Trophoblast cell (in vitro differentiated cells and primary cell): ENCODE measurements around the gene BLACAT1.

ENCODE experiments used
- DNase-seq, 2 donors: peaks; one replicate each; pipeline ENCODE4 v3.0.0-alpha.2; 2016
- H2AFZ ChIP-seq: 2 replicates; pipeline ENCODE4 v1.6.1; 2013; ENCODE audit warnings: low read length, moderate library complexity, mild to moderate bottlenecking; ENCODE audit not compliant: insufficient read depth, poor library complexity
- H2AK5ac ChIP-seq: 2 replicates; pipeline ENCODE4 v1.6.1; 2013; ENCODE audit warnings: mild to moderate bottlenecking, low read length
- H2BK120ac ChIP-seq: 2 replicates; pipeline ENCODE4 v1.6.1; 2013; ENCODE audit warnings: low read length, mild to moderate bottlenecking, moderate library complexity; ENCODE audit not compliant: insufficient read depth, poor library complexity
- H2BK12ac ChIP-seq: 2 replicates; pipeline ENCODE4 v1.6.1; 2013; ENCODE audit warnings: mild to moderate bottlenecking, low read length, moderate library complexity
- H2BK5ac ChIP-seq: 2 replicates; pipeline ENCODE4 v1.6.1; 2013; ENCODE audit warnings: low read length, low read depth, moderate library complexity, mild to moderate bottlenecking; ENCODE audit not compliant: poor library complexity
- H3K14ac ChIP-seq: 2 replicates; pipeline ENCODE4 v1.6.1; 2013; ENCODE audit warnings: mild to moderate bottlenecking, low read length
- H3K18ac ChIP-seq: 2 replicates; pipeline ENCODE4 v1.6.1; 2013; ENCODE audit warnings: mild to moderate bottlenecking, low read length
- H3K23ac ChIP-seq: 2 replicates; pipeline ENCODE4 v1.6.1; 2013; ENCODE audit warnings: low read length
- H3K27ac ChIP-seq: 2 replicates; pipeline ENCODE4 v1.5.1; 2013; ENCODE audit warnings: low read depth, mild to moderate bottlenecking, inconsistent platforms, low read length, moderate library complexity
- H3K27me3 ChIP-seq: 2 replicates; pipeline ENCODE4 v1.6.1; 2013; ENCODE audit warnings: inconsistent platforms, mild to moderate bottlenecking, low read length, moderate library complexity; ENCODE audit not compliant: insufficient read depth
- H3K36me3 ChIP-seq, 2 experiments: 1 replicate in 1 of 2; 2 replicates in 1 of 2; pipeline ENCODE4 v1.6.1; 2013; ENCODE audit warnings: low read length in 2 of 2, mild to moderate bottlenecking in 2 of 2, moderate library complexity in 1 of 2; ENCODE audit not compliant: insufficient read depth in 2 of 2, control insufficient read depth in 1 of 2
- H3K4ac ChIP-seq: 2 replicates; pipeline ENCODE4 v1.6.1; 2013; ENCODE audit warnings: low read depth, mild to moderate bottlenecking, low read length, moderate library complexity
- H3K4me1 ChIP-seq, 2 experiments: 1 replicate in 1 of 2; 2 replicates in 1 of 2; pipeline ENCODE4 v1.6.1; 2013; ENCODE audit warnings: low read length in 2 of 2, mild to moderate bottlenecking in 2 of 2, moderate library complexity in 1 of 2; ENCODE audit not compliant: insufficient read depth in 2 of 2, control insufficient read depth in 1 of 2
- H3K4me2 ChIP-seq: 2 replicates; pipeline ENCODE4 v1.6.1; 2013; ENCODE audit warnings: inconsistent platforms, mild to moderate bottlenecking, low read length, moderate library complexity
- H3K4me3 ChIP-seq: 2 replicates; pipeline ENCODE4 v1.5.1; 2013; ENCODE audit warnings: mild to moderate bottlenecking, low read depth, low read length, inconsistent platforms
- H3K79me1 ChIP-seq: one replicate; pipeline ENCODE4 v1.6.1; 2013; ENCODE audit warnings: low read length
- H3K79me2 ChIP-seq: 2 replicates; pipeline ENCODE4 v1.6.1; 2013; ENCODE audit warnings: low read length, mild to moderate bottlenecking; ENCODE audit not compliant: control insufficient read depth, insufficient read depth, poor library complexity
- H3K9ac ChIP-seq: 2 replicates; pipeline ENCODE4 v1.6.1; 2013; ENCODE audit warnings: mild to moderate bottlenecking, low read length
- H3K9me3 ChIP-seq: 2 replicates; pipeline ENCODE4 v1.6.1; 2013; ENCODE audit warnings: low read depth, mild to moderate bottlenecking, control low read depth, inconsistent platforms, low read length; ENCODE audit not compliant: insufficient read depth
- H4K12ac ChIP-seq: 2 replicates; pipeline ENCODE4 v1.6.1; 2013; ENCODE audit warnings: low read depth, mild to moderate bottlenecking, low read length, moderate library complexity
- H4K8ac ChIP-seq: 2 replicates; pipeline ENCODE4 v1.6.1; 2013; ENCODE audit warnings: low read depth, mild to moderate bottlenecking, low read length, moderate library complexity
- H4K91ac ChIP-seq: one replicate; pipeline ENCODE4 v1.6.1; 2013; ENCODE audit warnings: low read depth, mild to moderate bottlenecking, low read length, moderate library complexity
- WGBS: extraction: QIAGEN DNeasy Blood & Tissue Kit; methylation state at CpG from one replicate; pipeline ENCODE4 v1.1.7; 2013; ENCODE audit warnings: missing lambda C conversion rate; ENCODE audit not compliant: insufficient read length, insufficient coverage; ENCODE audit errors: extremely low coverage; 5-methylcytosine and 5-hydroxymethylcytosine counted together

Gene BLACAT1

GRCh38 chr1:205450448-205450847 lies 5.4 kb downstream of the BLACAT1 start:
- peak overlapping the region; percentile 17 for H2BK120ac ChIP-seq
- peaks cover 4% of the 10 kb centered on the region for H3K27me3 ChIP-seq
- no peak overlapping the region for H3K4me3 ChIP-seq
- peak overlapping the region; percentile 22 for H3K14ac ChIP-seq
- peaks cover 39 to 47% of the 10 kb centered on the region in 2 experiments for H3K4me1 ChIP-seq
- peak overlapping the region; percentile 49 for H3K4ac ChIP-seq
- H3K79me2 ChIP-seq, result peaks cover 18% of the 10 kb centered on the region
- H3K36me3 ChIP-seq, result no peaks in the 10 kb centered on the region
- H2BK5ac ChIP-seq, result peak overlapping the region; percentile 66
- H3K23ac ChIP-seq, result no peak overlapping the region
- H4K12ac ChIP-seq, result no peak overlapping the region
- peak overlapping the region; percentile 32 for H2BK12ac ChIP-seq
- peak overlapping the region; percentile 59 for H3K18ac ChIP-seq
- peaks cover 25% of the 10 kb centered on the region for H3K79me1 ChIP-seq
- peak overlapping the region; percentile 30 for H3K9ac ChIP-seq
- peak overlapping the region; percentile 92 for H4K91ac ChIP-seq
- peak overlapping the region; percentile 69 for H4K8ac ChIP-seq
- H3K27ac ChIP-seq, result peak overlapping the region; percentile 93
- peak overlapping the region; percentile 11 for H2AFZ ChIP-seq
- H3K4me2 ChIP-seq, result peak overlapping the region; percentile 43
- DNase-seq, result no peak
- H2AK5ac ChIP-seq, result peak overlapping the region; percentile 6
- WGBS, result no CpG with 5 or more reads among the region's 4 CpGs
- H3K9me3 ChIP-seq, result no peaks in the 10 kb centered on the region

GRCh38 chr1:205449750-205450443 lies 5.9 kb downstream of the BLACAT1 start:
- H3K4me1 ChIP-seq, result peaks cover 40 to 44% of the 10 kb centered on the region in 2 experiments
- DNase-seq, result peak in 1 of 2 donors; percentile 3
- H3K79me1 ChIP-seq, result peaks cover 25% of the 10 kb centered on the region
- peak overlapping the region; percentile 81 for H3K9ac ChIP-seq
- peaks cover 18% of the 10 kb centered on the region for H3K79me2 ChIP-seq
- H3K27me3 ChIP-seq, result no peaks in the 10 kb centered on the region
- H4K91ac ChIP-seq, result peak overlapping the region; percentile 99
- peak overlapping the region; percentile 89 for H2BK12ac ChIP-seq
- H2BK120ac ChIP-seq, result peak overlapping the region; percentile 97
- peak overlapping the region; percentile 95 for H3K14ac ChIP-seq
- peak overlapping the region; percentile 80 for H3K4me2 ChIP-seq
- H3K18ac ChIP-seq, result peak overlapping the region; percentile 44
- peak overlapping the region; percentile 69 for H4K8ac ChIP-seq
- H3K4ac ChIP-seq, result peak overlapping the region; percentile 96
- no peaks in the 10 kb centered on the region for H3K9me3 ChIP-seq
- H2BK5ac ChIP-seq, result peak overlapping the region; percentile 91
- peak overlapping the region; percentile 44 for H2AK5ac ChIP-seq
- WGBS, result no CpG with 5 or more reads among the region's 18 CpGs
- H3K27ac ChIP-seq, result peak overlapping the region; percentile 93
- H2AFZ ChIP-seq, result peak overlapping the region; percentile 73
- H4K12ac ChIP-seq, result peak overlapping the region; percentile 73
- H3K4me3 ChIP-seq, result peak overlapping the region; percentile 74
- H3K23ac ChIP-seq, result no peak overlapping the region
- H3K36me3 ChIP-seq, result no peaks in the 10 kb centered on the region

- H2BK12ac ChIP-seq, result peak overlapping the region; percentile 89
- no peaks in the 10 kb centered on the region for H3K9me3 ChIP-seq
- H3K23ac ChIP-seq, result no peak overlapping the region
- peak overlapping the region; percentile 74 for H3K4me3 ChIP-seq
- H3K79me1 ChIP-seq, result peaks cover 25% of the 10 kb centered on the region
- H3K18ac ChIP-seq, result peak overlapping the region; percentile 44
- H2BK5ac ChIP-seq, result peak overlapping the region; percentile 91
- H3K4me2 ChIP-seq, result peak overlapping the region; percentile 80
- H3K27me3 ChIP-seq, result no peaks in the 10 kb centered on the region
- peak overlapping the region; percentile 96 for H3K4ac ChIP-seq
- H2BK120ac ChIP-seq, result peak overlapping the region; percentile 97
- peak overlapping the region; percentile 81 for H3K9ac ChIP-seq
- peak overlapping the region; percentile 95 for H3K14ac ChIP-seq
- peaks cover 39 to 42% of the 10 kb centered on the region in 2 experiments for H3K4me1 ChIP-seq
- peak overlapping the region; percentile 99 for H4K91ac ChIP-seq
- no peak for DNase-seq
- H3K79me2 ChIP-seq, result peaks cover 18% of the 10 kb centered on the region
- peak overlapping the region; percentile 92 for H3K27ac ChIP-seq
- peak overlapping the region; percentile 73 for H2AFZ ChIP-seq
- H4K8ac ChIP-seq, result peak overlapping the region; percentile 55
- H4K12ac ChIP-seq, result peak overlapping the region; percentile 73
- WGBS, result no CpG with 5 or more reads among the region's 4 CpGs
- no peaks in the 10 kb centered on the region for H3K36me3 ChIP-seq
- peak overlapping the region; percentile 44 for H2AK5ac ChIP-seq
Observed at GRCh38 chr1:205449254-205449749, 6.5 kb downstream of the BLACAT1 start.

- peak overlapping the region; percentile 95 for H3K14ac ChIP-seq
- WGBS, result no CpG with 5 or more reads among the region's 6 CpGs
- peak overlapping the region; percentile 44 for H3K18ac ChIP-seq
- peak overlapping the region; percentile 89 for H2BK12ac ChIP-seq
- H3K79me2 ChIP-seq, result peaks cover 18% of the 10 kb centered on the region
- H3K9ac ChIP-seq, result peak overlapping the region; percentile 81
- peak overlapping the region; percentile 73 for H2AFZ ChIP-seq
- no peak overlapping the region for H3K23ac ChIP-seq
- peak overlapping the region; percentile 55 for H4K8ac ChIP-seq
- H4K12ac ChIP-seq, result peak overlapping the region; percentile 54
- peak overlapping the region; percentile 92 for H3K27ac ChIP-seq
- H3K4me1 ChIP-seq, result peaks cover 39 to 40% of the 10 kb centered on the region in 2 experiments
- peak overlapping the region; percentile 97 for H2BK120ac ChIP-seq
- peak overlapping the region; percentile 80 for H3K4me2 ChIP-seq
- no peaks in the 10 kb centered on the region for H3K9me3 ChIP-seq
- H3K4ac ChIP-seq, result peak overlapping the region; percentile 96
- no peak for DNase-seq
- peak overlapping the region; percentile 91 for H2BK5ac ChIP-seq
- H3K4me3 ChIP-seq, result peak overlapping the region; percentile 74
- H3K27me3 ChIP-seq, result no peaks in the 10 kb centered on the region
- H3K36me3 ChIP-seq, result no peaks in the 10 kb centered on the region
- H4K91ac ChIP-seq, result peak overlapping the region; percentile 99
- H2AK5ac ChIP-seq, result peak overlapping the region; percentile 44
- peaks cover 25% of the 10 kb centered on the region for H3K79me1 ChIP-seq
Observed at GRCh38 chr1:205448540-205449253, 7.1 kb downstream of the BLACAT1 start.
